GM20431 (cell line): ENCODE measurements around the gene PPP1R8.
"Not testable (repeated sequence)": the region's sequence is repeated elsewhere in the genome, so short reads cannot be mapped to it uniquely, and the experiment has no call there.

Experiments used
- in situ Hi-C: fragments of 300-500 bp; cut with MseI, MboI; formaldehyde crosslinking; loops from one replicate; pipeline ENCODE4 v1.15.0; 2020; ENCODE audit warnings: low sequenced_read_pairs; ENCODE audit not compliant: unreplicated experiment

The PPP1R8 gene

DNA sequence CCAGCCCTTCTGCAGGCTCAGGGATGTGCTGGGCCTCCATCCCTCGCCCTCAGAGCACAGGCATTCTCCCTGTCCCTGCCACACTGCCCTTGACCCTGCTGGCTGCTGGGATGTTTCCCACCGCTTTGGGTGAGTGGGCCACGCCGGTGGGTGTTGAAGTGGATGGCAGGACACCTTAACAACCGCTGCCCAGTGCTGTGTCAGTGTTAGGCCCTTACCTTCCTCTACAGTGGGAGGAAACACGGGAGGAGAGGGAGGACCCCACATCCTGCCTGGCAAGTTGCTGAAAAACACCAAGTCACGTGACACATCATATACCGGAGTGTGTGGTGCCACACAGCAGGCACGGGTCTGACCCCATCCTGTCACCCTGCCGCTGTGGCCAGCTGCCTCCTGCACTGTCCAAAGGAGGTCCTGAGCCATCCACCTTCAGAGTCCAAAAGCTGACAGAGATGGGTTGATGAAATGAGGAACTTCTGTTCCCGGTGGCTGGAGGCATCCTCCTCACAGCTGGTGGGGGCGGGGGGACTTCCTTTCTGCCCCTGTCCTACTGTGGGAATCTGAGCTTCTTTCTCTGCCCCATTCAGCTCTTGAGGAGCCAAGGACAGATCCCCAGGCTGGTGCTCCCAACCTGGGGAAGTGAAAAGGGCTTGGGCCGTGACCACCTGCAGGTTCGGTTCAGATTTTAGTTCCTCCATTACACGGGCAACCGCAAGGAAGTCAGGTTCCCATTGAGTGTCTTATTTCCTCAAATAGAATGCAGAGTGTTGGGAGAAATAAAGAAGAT is 38.5 kb downstream of the PPP1R8 start:
- in situ Hi-C loops = no loop called here

- in situ Hi-C loops = no loop called here
These were observed 39.1 kb downstream of the PPP1R8 start for GRCh38 chr1:27869719-27870085.

GRCh38 chr1:27871076-27871475 is 40.5 kb downstream of the PPP1R8 start:
- in situ Hi-C loops = not testable (repeated sequence)

GRCh38 chr1:27872059-27872801 is 41.6 kb downstream of the PPP1R8 start, which contains the start of gene THEMIS2:
Gene THEMIS2, plus strand, starts transcription at chr1:27872544. Its CDS starts 28 bp downstream, at chr1:27872572.
- in situ Hi-C loops = no loop called here

DNA sequence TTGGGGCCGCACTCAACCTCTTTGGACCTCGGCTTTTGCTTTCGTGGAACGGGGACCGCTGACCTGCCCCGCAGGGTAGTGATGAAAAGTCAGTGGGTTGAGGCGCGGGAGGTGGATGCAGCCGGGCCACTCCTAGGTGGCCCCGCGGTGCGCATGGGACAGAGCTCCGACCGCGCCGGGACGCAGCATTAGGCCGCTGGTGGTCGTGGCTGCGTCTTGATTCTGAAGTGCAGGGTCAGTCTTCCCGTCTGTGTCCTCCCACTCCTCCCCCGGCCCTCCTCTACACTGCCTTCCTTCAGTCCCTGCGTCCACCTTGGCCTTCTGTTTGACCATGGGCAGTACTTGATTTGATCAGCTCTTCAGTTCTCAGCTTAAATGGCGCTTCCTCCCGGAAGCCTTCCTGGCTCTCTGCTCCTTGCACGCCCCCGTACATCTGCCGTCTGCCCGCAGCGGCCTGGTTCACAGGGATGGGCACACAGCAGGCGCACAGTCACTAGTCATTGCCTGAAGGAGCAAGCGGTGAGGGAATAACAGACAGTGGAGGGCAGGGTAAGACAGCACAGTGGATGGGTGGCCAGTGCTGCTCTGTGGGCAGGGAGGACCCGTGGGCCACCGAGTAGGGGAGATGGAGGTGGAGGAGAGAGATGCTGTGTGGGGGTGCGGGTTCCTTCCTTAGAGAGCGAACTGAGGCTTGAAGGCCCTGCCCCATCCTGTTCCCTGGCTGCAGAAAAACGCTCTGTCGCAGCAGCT is 42.4 kb downstream of the PPP1R8 start:
- in situ Hi-C loops = no loop called here

- in situ Hi-C loops = no loop called here
These were observed 43.2 kb downstream of the PPP1R8 start for GRCh38 chr1:27873671-27874384.

DNA sequence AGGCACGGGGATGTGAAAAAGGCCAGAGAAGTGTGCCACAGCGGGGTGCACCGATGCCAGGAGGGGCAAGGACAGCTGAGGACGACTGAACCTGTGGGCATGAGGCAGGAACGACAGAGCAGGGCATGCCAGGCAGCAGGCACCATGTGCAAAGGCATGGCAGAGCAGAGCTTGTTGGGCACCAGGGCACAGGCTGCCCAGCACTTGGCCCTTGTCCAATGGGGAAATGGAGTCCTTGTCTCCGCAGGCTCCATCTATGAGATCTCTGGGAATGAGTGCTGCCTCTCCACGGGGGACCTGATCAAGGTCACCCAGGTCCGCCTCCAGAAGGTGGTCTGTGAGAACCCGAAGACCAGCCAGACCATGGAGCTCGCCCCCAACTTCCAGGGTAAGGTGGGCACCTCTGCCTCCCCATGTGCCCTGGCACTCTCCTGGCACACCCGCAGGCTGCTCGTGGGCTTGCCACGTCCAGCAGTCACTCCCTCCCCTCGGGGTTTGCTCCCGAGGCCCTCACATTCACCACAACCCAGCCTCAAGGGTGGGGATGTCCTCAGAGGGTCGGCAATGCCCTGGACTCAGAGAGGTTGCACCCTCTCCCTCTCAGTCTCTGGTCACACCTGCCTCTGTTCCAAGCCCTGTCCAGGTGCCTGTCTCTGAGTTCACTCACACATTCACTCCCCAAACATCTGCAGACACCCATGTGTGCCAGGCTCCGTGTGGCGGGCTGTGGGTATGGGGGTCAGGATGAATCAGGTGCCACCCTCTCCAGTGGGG is 45.9 kb downstream of the PPP1R8 start:
- in situ Hi-C loops = no loop called here

- in situ Hi-C loops = no loop called here
These were observed 46.5 kb downstream of the PPP1R8 start for GRCh38 chr1:27877115-27877416.

DNA sequence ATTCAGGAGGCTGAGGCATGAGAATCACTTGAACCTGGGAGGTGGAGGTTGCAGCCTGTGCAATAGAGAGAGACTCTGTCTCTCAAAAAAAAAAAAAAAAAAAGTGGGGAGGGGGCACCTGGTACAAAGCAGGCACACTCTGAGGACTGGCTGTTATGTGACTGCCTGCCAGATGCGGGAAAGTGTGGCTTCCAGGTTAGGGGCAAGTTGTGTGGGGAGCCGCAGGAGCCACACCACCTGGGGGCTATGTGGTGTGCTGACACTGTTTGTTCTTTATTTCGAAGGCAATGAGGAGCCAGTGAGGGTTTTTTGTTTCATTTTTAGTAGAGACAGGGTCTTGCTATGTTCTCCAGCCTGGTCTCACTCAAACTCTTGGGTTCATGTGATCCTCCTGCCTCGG is 47.5 kb downstream of the PPP1R8 start:
- in situ Hi-C loops = no loop called here

GRCh38 chr1:27878787-27879335 is 48.3 kb downstream of the PPP1R8 start:
- in situ Hi-C loops = no loop called here

DNA sequence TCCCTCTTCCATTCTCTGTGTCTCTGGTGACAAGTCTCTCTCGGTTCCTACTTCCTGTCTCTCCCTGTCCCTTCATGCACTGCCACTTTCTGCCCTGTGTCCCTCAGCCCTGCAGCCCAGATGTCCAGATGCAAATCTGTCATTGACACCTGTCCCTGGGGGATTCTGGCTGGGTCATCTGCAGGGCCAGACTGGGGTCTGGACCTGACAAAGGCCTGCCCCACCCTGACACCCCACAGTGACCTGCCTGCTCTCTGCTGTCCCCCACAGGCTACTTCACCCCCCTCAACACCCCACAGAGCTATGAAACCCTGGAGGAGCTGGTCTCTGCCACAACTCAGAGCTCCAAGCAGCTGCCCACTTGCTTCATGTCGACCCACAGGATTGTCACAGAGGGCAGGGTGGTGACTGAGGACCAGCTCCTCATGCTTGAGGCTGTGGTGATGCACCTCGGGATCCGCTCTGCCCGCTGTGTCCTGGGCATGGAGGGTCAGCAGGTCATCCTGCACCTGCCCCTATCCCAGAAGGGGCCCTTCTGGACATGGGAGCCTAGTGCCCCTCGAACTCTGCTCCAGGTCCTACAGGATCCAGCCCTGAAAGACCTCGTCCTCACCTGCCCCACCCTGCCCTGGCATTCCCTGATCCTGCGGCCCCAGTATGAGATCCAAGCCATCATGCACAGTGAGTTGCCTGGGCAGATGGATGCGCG is 48.9 kb downstream of the PPP1R8 start:
- in situ Hi-C loops = no loop called here

DNA sequence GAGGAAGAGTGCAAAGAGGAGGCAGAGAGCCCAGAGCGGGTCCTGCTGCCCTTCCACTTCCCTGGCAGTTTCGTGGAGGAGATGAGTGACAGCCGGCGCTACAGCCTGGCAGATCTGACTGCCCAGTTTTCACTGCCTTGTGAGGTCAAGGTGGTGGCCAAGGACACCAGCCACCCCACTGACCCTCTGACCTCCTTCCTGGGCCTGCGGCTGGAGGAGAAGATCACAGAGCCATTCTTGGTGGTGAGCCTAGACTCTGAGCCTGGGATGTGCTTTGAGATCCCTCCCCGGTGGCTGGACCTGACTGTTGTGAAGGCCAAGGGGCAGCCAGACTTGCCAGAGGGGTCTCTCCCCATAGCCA is 51.9 kb downstream of the PPP1R8 start:
- in situ Hi-C loops = no loop called here

- in situ Hi-C loops = no loop called here
These were observed 53.0 kb downstream of the PPP1R8 start for GRCh38 chr1:27883536-27883935.

DNA sequence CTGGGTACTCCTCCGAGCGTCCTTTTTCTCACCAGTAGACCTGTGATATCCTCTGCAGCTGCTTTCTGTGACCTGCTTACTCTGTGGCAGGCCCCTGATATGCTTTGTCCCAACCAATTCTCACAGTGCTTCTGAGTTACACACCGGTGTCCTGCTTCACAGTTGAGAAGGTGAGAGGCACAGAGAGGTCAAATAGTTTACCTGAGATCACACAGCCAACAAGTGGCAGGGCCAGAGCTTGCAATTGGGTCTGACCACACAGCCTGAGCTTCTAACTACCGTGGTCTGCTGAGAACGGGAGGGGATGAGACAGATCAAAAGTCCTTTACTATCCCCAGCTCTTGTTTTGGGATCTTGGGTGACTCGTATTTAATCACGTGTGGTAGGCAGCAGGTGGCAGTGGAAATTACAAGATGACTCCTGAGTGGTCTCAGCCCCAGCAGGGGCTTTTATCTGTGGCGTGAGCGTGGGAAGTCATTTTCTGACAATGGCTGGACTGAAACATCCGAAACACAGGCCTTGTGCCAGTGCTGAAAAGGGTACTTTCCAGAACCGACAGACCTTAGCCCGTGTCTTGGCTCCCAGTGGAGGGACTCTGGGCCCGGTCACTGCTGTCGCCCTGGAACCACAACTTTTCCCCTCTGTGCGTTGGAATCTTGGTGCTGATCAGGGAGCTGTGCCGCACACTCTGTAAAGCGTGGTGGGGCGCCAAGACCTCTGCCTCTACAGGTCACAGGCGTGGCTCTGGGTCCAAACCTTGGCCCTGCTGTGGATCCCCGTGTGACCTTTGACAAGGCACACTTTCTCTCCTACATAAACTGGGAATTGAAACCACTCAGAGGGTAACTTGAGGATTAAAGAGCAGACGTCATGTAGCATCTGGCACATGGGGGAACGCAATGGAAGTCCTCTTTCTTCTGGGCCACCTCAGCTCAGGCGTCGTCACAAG is 53.7 kb downstream of the PPP1R8 start:
- in situ Hi-C loops = no loop called here

DNA sequence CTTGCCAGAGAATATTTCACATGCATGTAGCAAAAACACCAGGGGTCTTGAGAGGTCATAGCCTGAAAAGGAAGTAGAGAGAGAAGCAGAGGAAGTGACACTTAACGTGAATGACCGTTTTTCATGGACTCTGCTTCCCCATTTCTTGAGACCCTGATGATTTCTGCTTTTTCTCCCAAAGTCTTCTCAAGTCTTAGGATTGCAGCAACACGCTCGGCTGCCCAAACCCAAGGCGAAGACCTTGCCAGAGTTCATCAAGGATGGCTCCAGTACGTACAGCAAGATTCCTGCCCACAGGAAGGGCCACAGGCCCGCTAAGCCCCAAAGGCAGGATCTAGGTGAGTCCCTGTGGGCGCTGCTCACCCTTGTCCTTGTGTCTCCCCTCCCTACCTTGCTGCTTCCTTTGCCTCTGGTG is 54.5 kb downstream of the PPP1R8 start:
- in situ Hi-C loops = no loop called here

DNA sequence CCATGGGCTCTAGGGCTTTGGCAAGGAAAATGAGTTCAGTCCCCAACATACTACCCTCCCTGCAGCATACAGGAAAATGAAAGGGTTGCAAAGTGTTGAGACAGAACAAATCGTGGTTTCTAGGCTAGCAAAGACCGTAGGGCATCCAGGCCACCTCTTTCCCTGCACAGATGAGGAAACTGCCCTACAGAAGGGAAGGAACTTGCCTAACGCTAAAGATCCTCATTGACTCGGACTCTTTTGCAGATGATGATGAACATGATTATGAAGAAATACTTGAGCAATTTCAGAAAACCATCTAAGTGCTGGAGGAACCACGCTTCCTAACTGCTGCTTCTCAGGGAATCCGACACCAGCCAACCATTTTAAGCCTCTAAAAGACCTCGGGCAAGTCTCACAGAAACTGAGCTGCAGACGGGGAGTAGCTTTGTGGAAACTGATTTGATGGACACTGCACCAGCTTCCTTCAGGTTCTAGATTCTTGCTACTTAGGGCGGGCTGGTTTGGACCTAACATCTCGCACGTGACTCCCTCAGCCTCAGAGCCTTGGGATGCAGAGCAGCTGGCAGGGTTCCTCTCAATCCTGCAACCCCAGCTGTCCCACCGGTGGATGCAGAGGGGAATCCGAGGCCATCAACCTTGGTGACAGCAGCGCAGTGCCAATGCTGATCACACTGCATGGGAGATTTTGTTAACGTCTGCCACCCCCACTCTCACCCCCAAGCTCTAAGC is 55.2 kb downstream of the PPP1R8 start:
- in situ Hi-C loops = no loop called here

DNA sequence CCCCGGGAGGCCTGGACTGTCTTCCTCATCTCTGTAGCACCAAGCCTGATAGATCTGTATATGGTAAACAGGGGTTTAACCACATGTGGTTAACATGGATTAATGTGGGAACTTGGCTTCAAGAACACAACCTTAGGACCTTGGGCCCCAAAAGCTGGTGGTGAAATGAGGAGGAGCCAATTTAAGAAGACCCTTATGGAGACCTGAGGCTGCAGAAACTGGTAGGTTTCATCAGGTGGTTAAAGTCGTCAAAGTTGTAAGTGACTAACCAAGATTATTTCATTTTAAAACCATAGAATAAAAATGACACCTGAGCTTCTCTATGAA is 55.7 kb downstream of the PPP1R8 start:
- in situ Hi-C loops = no loop called here
